ENCODE results near the gene ZNF460.

DNA sequence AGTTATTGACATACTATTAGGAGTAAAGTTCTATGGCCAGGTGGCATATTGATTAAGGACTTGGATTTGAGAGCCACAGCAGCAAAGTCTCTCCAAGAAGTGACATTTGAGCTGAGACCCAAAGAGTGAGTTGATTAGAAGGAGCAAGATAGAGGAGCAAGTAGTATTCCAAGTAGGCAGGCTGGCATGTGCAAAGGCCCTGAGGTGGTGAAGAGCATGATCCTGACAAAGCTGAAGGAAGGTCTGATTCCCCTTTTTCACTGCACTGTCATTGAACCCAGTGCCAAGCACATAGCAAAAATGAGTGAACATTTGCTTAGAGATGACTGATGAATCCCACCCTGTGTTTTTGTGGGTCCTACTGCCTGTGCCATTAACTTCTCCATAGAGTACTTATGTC, 44.7 kb downstream of the ZNF460 start:
- TF ChIP-seq POLR2A (IDR thresholded peaks at IDR 0.05; ENCODE audit: borderline replicate concordance, extremely low read depth, insufficient read depth, insufficient read length) (no peak), ZNF274 (IDR thresholded peaks at IDR 0.05; ENCODE audit: low read depth, low read length) (no peak), FOSL1 (IDR thresholded peaks at IDR 0.05; ENCODE audit: low read depth) (no peak)
- TF ChIP-seq, protein P1, sequence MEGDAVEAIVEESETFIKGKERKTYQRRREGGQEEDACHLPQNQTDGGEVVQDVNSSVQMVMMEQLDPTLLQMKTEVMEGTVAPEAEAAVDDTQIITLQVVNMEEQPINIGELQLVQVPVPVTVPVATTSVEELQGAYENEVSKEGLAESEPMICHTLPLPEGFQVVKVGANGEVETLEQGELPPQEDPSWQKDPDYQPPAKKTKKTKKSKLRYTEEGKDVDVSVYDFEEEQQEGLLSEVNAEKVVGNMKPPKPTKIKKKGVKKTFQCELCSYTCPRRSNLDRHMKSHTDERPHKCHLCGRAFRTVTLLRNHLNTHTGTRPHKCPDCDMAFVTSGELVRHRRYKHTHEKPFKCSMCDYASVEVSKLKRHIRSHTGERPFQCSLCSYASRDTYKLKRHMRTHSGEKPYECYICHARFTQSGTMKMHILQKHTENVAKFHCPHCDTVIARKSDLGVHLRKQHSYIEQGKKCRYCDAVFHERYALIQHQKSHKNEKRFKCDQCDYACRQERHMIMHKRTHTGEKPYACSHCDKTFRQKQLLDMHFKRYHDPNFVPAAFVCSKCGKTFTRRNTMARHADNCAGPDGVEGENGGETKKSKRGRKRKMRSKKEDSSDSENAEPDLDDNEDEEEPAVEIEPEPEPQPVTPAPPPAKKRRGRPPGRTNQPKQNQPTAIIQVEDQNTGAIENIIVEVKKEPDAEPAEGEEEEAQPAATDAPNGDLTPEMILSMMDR (IDR thresholded peaks at IDR 0.05 in 2 of 3, conservative IDR thresholded peaks at IDR 0.05 in 1 of 3; ENCODE audit: borderline replicate concordance in 1 of 3, insufficient read depth in 1 of 3, low read depth in 2 of 3, low read length in 2 of 3): no peak

Data from HCT116 (cell line).